ENCODE measurements around the gene LDB2. TPM values are rescaled to one million over a fixed set of nuclear protein-coding genes. Genes with fewer than 3 reads are reported as not detected.

LDB2 gene
- total RNA-seq, 2 donors from 2014 or later: 11.4 to 14.5 TPM

GRCh38 chr4:16483540-16483939 is 414.9 kb downstream of the LDB2 start:
- H3K27ac Mint-ChIP-seq: no peak overlapping the region
- no peaks in the 10 kb centered on the region for H3K4me1 ChIP-seq (ENCODE audit: control insufficient read depth, insufficient read depth, low read length)
- H3K9me3 ChIP-seq (ENCODE audit: control insufficient read depth, low read length): peaks cover under 1% of the 10 kb centered on the region
- 87 to 95% methylated on average over 4 to 5 of the region's 5 CpGs for WGBS, 2 experiments (ENCODE audit: insufficient coverage in 1 of 2, insufficient read length in 1 of 2)
- peaks cover 14% of the 10 kb centered on the region for H3K4me1 Mint-ChIP-seq
- H3K27me3 Mint-ChIP-seq (ENCODE audit: insufficient read depth): peaks cover 2% of the 10 kb centered on the region
- no peak overlapping the region for H3K4me3 Mint-ChIP-seq
- no peaks in the 10 kb centered on the region for H3K36me3 Mint-ChIP-seq (ENCODE audit: low read depth)
- no peaks in the 10 kb centered on the region for H3K27me3 ChIP-seq (ENCODE audit: control insufficient read depth, insufficient read depth, low read length, poor library complexity, severe bottlenecking)
- H3K27ac ChIP-seq (ENCODE audit: low read depth, low read length): no peak overlapping the region
- peaks cover 6% of the 10 kb centered on the region for H3K9me3 Mint-ChIP-seq
- DNase-seq: no peak
- no peak overlapping the region for H3K9ac ChIP-seq (ENCODE audit: extremely low read depth, low read length, poor library complexity, severe bottlenecking)
- TF ChIP-seq CTCF (conservative IDR thresholded peaks at IDR 0.05): no peak
- H3K4me3 ChIP-seq (ENCODE audit: low read length): no peak overlapping the region
- H3K36me3 ChIP-seq (ENCODE audit: control insufficient read depth, insufficient read depth, low read length): no peaks in the 10 kb centered on the region

DNA sequence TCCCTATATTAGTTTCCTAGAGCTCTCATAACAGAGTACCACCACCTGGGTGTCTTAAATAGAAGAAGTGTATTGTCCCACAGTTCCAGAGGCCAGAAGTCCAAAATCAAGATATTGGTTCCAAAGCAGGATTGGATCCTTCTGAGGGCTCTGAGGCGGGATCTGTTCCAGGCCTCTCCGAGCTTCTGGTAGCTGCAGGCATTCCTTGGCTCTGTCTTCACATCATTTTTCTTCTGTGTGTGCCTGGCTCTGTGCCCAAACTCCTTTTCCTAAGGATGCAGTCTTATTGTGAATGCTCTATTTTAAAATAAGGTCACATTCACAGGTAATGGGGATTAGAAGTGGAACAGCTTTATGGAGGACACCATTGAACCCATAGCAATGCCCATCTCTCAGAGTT is 418.4 kb downstream of the LDB2 start:
- Mint-ChIP-seq H3K4me3 (no peak overlapping the region), H3K27ac (no peak overlapping the region), H3K4me1 (peaks cover 14% of the 10 kb centered on the region), H3K9me3 (peaks cover 7% of the 10 kb centered on the region), H3K27me3 (ENCODE audit: insufficient read depth) (peaks cover 2% of the 10 kb centered on the region), H3K36me3 (ENCODE audit: low read depth) (no peaks in the 10 kb centered on the region)
- Histone ChIP-seq H3K27me3 (ENCODE audit: control insufficient read depth, insufficient read depth, low read length, poor library complexity, severe bottlenecking) (no peaks in the 10 kb centered on the region), H3K9me3 (ENCODE audit: control insufficient read depth, low read length) (peaks cover 11% of the 10 kb centered on the region), H3K27ac (ENCODE audit: low read depth, low read length) (no peak overlapping the region), H3K4me3 (ENCODE audit: low read length) (no peak overlapping the region), H3K36me3 (ENCODE audit: control insufficient read depth, insufficient read depth, low read length) (no peaks in the 10 kb centered on the region), H3K9ac (ENCODE audit: extremely low read depth, low read length, poor library complexity, severe bottlenecking) (no peak overlapping the region), H3K4me1 (ENCODE audit: control insufficient read depth, insufficient read depth, low read length) (no peaks in the 10 kb centered on the region)
- no peak for TF ChIP-seq CTCF (conservative IDR thresholded peaks at IDR 0.05)
- WGBS, 2 experiments (ENCODE audit: insufficient coverage in 1 of 2, insufficient read length in 1 of 2): 66 to 70% methylated on average over 2 of the region's 2 CpGs
- no peak for DNase-seq

GRCh38 chr4:16472537-16472936 is 425.9 kb downstream of the LDB2 start:
- no peaks in the 10 kb centered on the region for H3K4me1 Mint-ChIP-seq
- Histone ChIP-seq H3K9ac (ENCODE audit: extremely low read depth, low read length, poor library complexity, severe bottlenecking) (no peak overlapping the region), H3K27ac (ENCODE audit: low read depth, low read length) (no peak overlapping the region), H3K4me1 (ENCODE audit: control insufficient read depth, insufficient read depth, low read length) (no peaks in the 10 kb centered on the region), H3K9me3 (ENCODE audit: control insufficient read depth, low read length) (peaks cover 5% of the 10 kb centered on the region), H3K4me3 (ENCODE audit: low read length) (no peak overlapping the region), H3K27me3 (ENCODE audit: control insufficient read depth, insufficient read depth, low read length, poor library complexity, severe bottlenecking) (no peaks in the 10 kb centered on the region), H3K36me3 (ENCODE audit: control insufficient read depth, insufficient read depth, low read length) (no peaks in the 10 kb centered on the region)
- no peak for TF ChIP-seq CTCF (conservative IDR thresholded peaks at IDR 0.05)
- peaks cover 14% of the 10 kb centered on the region for H3K27me3 Mint-ChIP-seq (ENCODE audit: insufficient read depth)
- no peak overlapping the region for H3K4me3 Mint-ChIP-seq
- DNase-seq: no peak
- peaks cover 13% of the 10 kb centered on the region for H3K9me3 Mint-ChIP-seq
- WGBS, 2 experiments (ENCODE audit: insufficient coverage in 1 of 2, insufficient read length in 1 of 2): 92% methylated on average over 1 of the region's 1 CpG; no CpG with 5 or more reads in 1 of the 2 experiments
- no peaks in the 10 kb centered on the region for H3K36me3 Mint-ChIP-seq (ENCODE audit: low read depth)
- no peak overlapping the region for H3K27ac Mint-ChIP-seq
